HUES6 (cell line): Measurements from ENCODE around the gene EXOC3.

Experiments
- H3K27ac ChIP-seq: 2 replicates; pipeline ENCODE4 v1.7.0; 2013; ENCODE audit warnings: low read depth, mild to moderate bottlenecking, low read length, inconsistent platforms
- H3K27me3 ChIP-seq: 2 replicates; pipeline ENCODE4 v1.6.1; 2013; ENCODE audit warnings: low read length; ENCODE audit not compliant: control insufficient read depth, insufficient read depth
- H3K36me3 ChIP-seq: 2 replicates; pipeline ENCODE4 v1.6.1; 2013; ENCODE audit warnings: low read length; ENCODE audit not compliant: control insufficient read depth, insufficient read depth
- H3K4me1 ChIP-seq: 2 replicates; pipeline ENCODE4 v1.6.1; 2013; ENCODE audit warnings: low read length; ENCODE audit not compliant: control insufficient read depth, insufficient read depth
- H3K4me3 ChIP-seq: 2 replicates; pipeline ENCODE4 v1.5.1; 2013; ENCODE audit warnings: low read depth, low read length
- H3K9ac ChIP-seq: one replicate; pipeline ENCODE4 v1.6.1; 2013; ENCODE audit warnings: mild to moderate bottlenecking, low read length
- H3K9me3 ChIP-seq: 2 replicates; pipeline ENCODE4 v1.6.1; 2013; ENCODE audit warnings: low read depth, low read length; ENCODE audit not compliant: control insufficient read depth, insufficient read depth

Gene EXOC3

DNA sequence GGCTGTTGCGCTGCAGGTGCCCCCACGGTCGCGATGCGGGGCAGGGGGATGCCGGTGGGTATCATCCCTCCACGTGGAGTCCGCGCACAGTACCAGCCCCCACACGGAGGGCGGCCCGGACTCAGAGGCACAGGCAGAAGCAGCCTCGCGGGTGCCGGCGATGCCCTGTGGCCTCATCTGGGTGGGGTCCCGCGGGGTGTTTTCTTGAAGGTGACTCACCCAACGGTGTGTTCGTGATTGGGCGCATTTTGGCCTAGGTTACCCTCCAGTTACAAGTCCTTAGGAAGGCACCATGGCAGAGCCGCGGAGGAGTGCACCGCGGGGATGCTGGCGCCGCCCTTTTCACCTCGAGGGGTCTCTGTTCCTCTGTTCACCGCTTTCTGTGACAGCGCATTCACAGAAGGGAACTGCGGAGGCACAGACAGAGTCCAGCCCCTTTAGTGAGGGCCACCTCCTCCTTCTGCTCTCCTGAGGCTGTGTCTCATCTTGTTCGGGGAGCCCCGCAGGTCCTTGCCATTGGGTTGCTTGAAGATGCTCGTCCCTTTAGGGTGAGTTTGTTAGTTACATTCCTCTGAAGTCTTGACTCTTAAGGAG lies 21.6 kb upstream of the EXOC3 start:
- Histone ChIP-seq H3K4me1 (no peaks in the 10 kb centered on the region), H3K27me3 (no peaks in the 10 kb centered on the region), H3K4me3 (no peak overlapping the region), H3K9ac (no peak overlapping the region), H3K36me3 (no peaks in the 10 kb centered on the region), H3K27ac (no peak overlapping the region), H3K9me3 (no peaks in the 10 kb centered on the region)

DNA sequence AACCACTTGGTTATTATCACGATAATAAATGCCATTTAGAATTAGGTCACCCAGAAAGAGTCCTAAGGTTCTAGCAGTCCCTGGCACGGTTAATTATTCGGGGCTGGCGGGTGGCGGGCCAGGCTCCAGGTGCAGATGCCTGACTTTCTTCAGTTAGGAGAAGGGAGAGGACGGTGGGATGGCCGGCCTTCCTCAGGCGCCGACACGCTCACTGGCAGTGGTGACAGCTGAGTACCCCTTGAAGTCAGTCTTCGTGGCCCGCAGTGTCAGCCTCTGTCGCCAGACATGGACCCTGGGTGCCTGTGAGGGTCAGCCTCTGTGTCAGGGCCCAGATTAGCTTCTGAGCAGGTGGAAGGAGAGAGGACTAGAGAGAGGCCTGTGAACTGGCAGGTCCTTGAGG lies 21.1 kb upstream of the EXOC3 start:
- no peak overlapping the region for H3K4me3 ChIP-seq
- no peaks in the 10 kb centered on the region for H3K4me1 ChIP-seq
- no peak overlapping the region for H3K27ac ChIP-seq
- no peaks in the 10 kb centered on the region for H3K27me3 ChIP-seq
- no peaks in the 10 kb centered on the region for H3K36me3 ChIP-seq
- H3K9me3 ChIP-seq = no peaks in the 10 kb centered on the region
- H3K9ac ChIP-seq = no peak overlapping the region

GRCh38 chr5:422323-423232 lies 20.4 kb upstream of the EXOC3 start:
- no peaks in the 10 kb centered on the region for H3K27me3 ChIP-seq
- H3K36me3 ChIP-seq = no peaks in the 10 kb centered on the region
- H3K4me1 ChIP-seq = no peaks in the 10 kb centered on the region
- no peak overlapping the region for H3K4me3 ChIP-seq
- H3K27ac ChIP-seq = no peak overlapping the region
- no peaks in the 10 kb centered on the region for H3K9me3 ChIP-seq
- no peak overlapping the region for H3K9ac ChIP-seq

- H3K9ac ChIP-seq = no peak overlapping the region
- no peaks in the 10 kb centered on the region for H3K27me3 ChIP-seq
- H3K4me1 ChIP-seq = no peaks in the 10 kb centered on the region
- no peaks in the 10 kb centered on the region for H3K9me3 ChIP-seq
- no peaks in the 10 kb centered on the region for H3K36me3 ChIP-seq
- H3K27ac ChIP-seq = no peak overlapping the region
- no peak overlapping the region for H3K4me3 ChIP-seq
Observed at GRCh38 chr5:423233-423565, 19.8 kb upstream of the EXOC3 start.

GRCh38 chr5:423626-424261 lies 19.2 kb upstream of the EXOC3 start:
- Histone ChIP-seq H3K27me3 (no peaks in the 10 kb centered on the region), H3K4me3 (no peak overlapping the region), H3K9me3 (no peaks in the 10 kb centered on the region), H3K36me3 (no peaks in the 10 kb centered on the region), H3K4me1 (no peaks in the 10 kb centered on the region), H3K27ac (no peak overlapping the region), H3K9ac (no peak overlapping the region)

- no peaks in the 10 kb centered on the region for H3K9me3 ChIP-seq
- H3K27me3 ChIP-seq = no peaks in the 10 kb centered on the region
- H3K27ac ChIP-seq = no peak overlapping the region
- no peak overlapping the region for H3K4me3 ChIP-seq
- no peaks in the 10 kb centered on the region for H3K36me3 ChIP-seq
- H3K9ac ChIP-seq = no peak overlapping the region
- no peaks in the 10 kb centered on the region for H3K4me1 ChIP-seq
Observed at GRCh38 chr5:424301-425110, 18.5 kb upstream of the EXOC3 start.

GRCh38 chr5:425714-426113 lies 17.3 kb upstream of the EXOC3 start:
- no peaks in the 10 kb centered on the region for H3K9me3 ChIP-seq
- H3K4me1 ChIP-seq = no peaks in the 10 kb centered on the region
- no peak overlapping the region for H3K4me3 ChIP-seq
- no peaks in the 10 kb centered on the region for H3K27me3 ChIP-seq
- no peak overlapping the region for H3K27ac ChIP-seq
- no peak overlapping the region for H3K9ac ChIP-seq
- H3K36me3 ChIP-seq = no peaks in the 10 kb centered on the region

DNA sequence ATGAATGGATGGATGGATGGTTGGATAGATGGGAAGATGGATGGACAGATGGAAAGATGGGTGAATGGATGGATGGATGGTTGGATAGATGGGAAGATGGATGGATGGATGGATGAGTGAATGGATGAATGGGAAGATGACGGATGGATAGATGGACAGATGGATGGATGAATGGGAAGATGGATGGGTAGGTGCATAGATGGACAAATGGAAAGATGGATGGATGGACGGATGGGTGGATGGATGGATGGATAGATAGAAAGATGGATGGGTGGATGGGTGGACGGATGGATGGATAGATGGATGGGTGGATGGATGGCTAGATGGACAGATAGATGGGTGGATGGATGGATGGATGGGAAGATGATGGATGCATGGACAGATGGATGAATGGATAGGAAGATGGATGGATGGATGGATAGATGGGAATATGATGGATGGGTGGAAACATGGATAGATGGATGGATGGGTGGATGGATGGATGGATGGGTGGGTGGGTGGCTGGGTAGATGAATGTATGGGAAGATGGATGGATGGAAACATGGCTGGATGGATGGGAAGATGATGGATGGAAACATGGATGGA lies 16.5 kb upstream of the EXOC3 start:
- H3K27me3 ChIP-seq = no peaks in the 10 kb centered on the region
- H3K9ac ChIP-seq = no peak overlapping the region
- no peaks in the 10 kb centered on the region for H3K4me1 ChIP-seq
- H3K4me3 ChIP-seq = no peak overlapping the region
- H3K27ac ChIP-seq = no peak overlapping the region
- no peaks in the 10 kb centered on the region for H3K36me3 ChIP-seq
- no peaks in the 10 kb centered on the region for H3K9me3 ChIP-seq

GRCh38 chr5:427415-428087 lies 15.4 kb upstream of the EXOC3 start:
- no peak overlapping the region for H3K9ac ChIP-seq
- no peak overlapping the region for H3K4me3 ChIP-seq
- H3K9me3 ChIP-seq = no peaks in the 10 kb centered on the region
- H3K27me3 ChIP-seq = no peaks in the 10 kb centered on the region
- H3K36me3 ChIP-seq = no peaks in the 10 kb centered on the region
- no peaks in the 10 kb centered on the region for H3K4me1 ChIP-seq
- no peak overlapping the region for H3K27ac ChIP-seq

DNA sequence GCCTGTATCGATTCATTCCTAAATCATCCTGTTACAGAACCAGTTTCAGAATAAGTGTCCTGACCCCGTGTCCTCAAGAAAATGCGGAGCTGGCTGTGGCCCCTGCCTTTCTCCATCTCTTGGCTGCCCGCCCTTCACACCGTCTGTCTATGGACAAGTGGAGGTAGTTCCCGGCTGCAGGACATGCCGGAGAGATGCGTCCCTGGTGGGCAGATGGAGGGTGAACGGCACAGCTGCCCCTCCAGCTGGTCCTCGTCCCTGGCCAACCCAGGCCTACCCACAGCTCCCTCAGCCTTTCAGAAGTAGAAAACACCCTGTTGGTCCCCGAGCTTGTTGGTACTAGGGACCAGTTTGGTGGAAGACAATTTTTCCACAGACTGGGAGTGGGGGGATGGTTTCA lies 14.8 kb upstream of the EXOC3 start:
- H3K4me3 ChIP-seq = no peak overlapping the region
- H3K27me3 ChIP-seq = no peaks in the 10 kb centered on the region
- no peaks in the 10 kb centered on the region for H3K9me3 ChIP-seq
- H3K36me3 ChIP-seq = no peaks in the 10 kb centered on the region
- no peak overlapping the region for H3K9ac ChIP-seq
- H3K27ac ChIP-seq = no peak overlapping the region
- no peaks in the 10 kb centered on the region for H3K4me1 ChIP-seq
